Nucleus accumbens (tissue), 56 donors: Measurements from ENCODE around the gene NTN5.
A peak's percentile ranks its signal among the peaks of the same experiment; 100 is the strongest.

ENCODE experiments used
- DNase-seq, 56 donors: peaks; one replicate each; lab custom pipeline; 2025; lab: John Stamatoyannopoulos, UW

NTN5 gene

DNA sequence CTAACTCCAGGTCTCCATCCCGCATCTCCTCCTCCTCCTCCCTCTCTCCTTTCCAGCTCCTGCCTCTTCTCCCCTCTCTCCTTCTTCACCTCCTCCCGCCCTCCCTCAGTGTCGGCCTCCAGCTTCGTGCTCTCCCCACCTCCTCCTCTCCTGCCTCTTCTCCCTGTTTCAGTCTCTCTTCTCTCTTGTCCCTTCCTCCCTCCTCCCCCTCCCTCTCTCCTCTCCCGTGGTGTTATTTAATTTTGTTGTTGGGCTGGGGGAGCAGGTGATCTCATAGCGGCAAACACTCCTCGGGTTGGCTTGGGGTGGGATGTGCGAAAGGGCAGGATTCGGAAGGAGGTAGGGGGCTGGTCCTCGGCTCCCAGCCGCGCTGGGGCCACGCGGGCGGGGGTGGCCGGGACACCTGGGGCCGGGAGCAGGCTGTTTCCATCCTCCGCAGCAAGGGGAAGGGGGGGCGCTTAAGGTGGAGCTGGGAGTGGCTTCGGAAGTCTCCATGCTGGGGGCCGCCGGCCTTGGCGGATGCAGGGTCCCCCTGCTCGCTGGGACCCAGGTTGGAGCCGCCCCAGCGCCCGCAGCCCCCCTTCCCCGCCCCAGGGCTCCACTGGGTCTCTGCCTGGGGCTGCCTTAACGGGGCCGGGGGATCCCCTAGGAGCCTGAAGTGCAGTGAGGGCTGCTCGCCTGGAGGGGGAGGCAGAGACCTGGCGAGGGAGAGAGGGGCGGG, 26.7 kb downstream of the NTN5 start, which contains the start of gene CA11:
Gene CA11, minus strand, starts transcription at position 187 of the 721 bp plus-strand sequence. CDS start 555 bp downstream, outside the sequence.
- DNase-seq: peak in 54 of 56 donors; percentile 62 to 93 (median 87)

DNA sequence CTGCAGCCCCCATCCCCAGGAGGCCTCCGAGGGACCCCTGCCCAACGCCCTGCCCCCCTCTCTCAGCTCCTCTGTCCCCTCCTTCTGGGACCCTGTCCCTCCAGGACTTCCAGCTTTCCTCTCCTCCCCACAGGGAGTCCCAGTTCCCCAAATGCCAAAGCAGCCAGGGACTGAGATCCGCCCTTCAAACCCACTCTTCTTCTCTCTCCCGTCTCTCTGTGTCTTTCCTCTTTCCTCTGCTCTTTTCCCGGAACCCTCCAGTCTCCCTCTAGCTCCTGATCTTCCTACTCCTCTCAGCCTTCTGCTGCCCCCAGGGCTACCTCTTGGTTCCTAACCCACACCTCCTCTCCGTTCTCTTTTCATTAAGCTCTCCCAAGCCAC, 27.2 kb downstream of the NTN5 start:
- DNase-seq: peak in 6 of 56 donors; percentile 39 to 67 (median 46)

DNA sequence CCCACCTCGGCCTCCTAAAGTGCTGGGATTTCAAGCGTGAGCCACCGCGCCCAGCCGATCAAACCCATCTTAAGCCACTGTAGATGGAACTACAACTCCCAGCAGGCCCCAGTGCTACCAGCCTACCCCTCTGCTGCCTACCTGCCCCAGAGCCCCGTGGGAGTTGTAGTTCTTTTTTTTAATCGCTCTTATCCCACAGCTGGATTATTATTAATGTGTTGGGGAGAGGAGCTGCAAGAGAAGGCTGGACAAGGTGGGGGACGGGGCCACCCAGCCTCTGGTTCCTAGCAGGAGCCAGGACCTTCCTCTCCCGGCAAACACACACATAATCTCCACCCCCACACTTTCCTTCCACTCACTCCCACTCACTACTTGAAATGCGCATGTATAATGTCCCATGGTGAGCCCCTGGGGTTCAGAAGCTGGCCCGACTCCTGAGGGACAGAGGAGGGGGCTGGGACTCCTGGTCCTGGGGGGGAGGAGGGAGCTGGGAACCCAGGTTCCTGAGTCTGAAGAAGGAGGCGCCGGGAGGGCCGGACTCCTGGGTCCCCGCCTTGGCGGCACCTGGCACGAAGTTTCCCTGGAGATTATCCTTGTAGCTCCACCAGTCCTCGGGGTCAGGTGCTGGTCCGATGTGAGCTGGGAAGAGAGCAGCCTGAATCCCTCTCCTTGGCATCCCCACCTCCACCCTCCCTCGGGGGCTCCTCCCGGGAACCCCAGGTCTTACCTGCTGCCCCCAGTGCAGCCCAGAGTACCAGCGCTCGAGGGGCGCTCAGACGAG, 27.8 kb downstream of the NTN5 start:
- DNase-seq: peak in 55 of 56 donors; percentile 26 to 90 (median 72)

DNA sequence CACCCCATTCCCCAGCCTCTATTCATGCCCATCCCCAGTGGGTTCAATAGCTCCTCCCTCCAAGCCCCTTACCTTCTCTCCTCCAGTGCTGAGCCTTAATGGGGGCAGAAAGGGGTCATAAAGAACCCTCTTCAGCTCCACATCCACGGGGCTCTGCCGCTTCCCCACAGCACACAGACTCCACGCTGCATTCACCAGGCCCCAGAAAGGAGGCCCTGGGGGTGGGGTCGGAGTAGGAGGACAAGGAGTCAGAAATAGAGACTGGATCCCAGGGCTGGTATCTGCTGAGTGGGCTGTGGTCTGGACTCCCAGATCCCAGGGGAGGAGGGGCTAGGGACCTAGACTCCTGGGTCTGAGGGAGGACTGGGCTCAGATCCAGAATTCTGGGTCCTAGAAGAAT, 28.5 kb downstream of the NTN5 start:
- DNase-seq: peak in 3 of 56 donors; percentile 22 to 52 (median 43)

- no peak for DNase-seq
Measured at GRCh38 chr19:48642862-48643261, 30.0 kb downstream of the NTN5 start.

DNA sequence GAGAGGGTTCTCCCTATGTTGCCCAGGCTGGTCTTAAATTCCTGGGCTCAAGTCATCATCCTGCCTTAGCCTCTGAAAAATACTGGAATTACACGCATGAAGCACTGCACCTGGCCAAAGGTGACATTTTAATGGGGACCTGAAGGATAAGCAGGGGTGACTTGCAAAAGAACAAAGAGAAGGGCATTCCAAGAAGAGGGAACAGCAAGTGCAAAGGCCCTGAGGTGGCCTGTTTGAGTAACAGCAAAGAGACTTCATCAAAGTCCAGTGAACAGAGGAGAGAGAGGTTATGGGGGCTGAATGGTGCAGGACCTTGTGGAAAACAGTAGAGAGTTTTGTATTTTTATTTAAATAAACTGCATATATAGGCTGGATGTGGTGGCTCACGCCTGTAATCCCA, 31.0 kb downstream of the NTN5 start:
- no peak for DNase-seq

DNA sequence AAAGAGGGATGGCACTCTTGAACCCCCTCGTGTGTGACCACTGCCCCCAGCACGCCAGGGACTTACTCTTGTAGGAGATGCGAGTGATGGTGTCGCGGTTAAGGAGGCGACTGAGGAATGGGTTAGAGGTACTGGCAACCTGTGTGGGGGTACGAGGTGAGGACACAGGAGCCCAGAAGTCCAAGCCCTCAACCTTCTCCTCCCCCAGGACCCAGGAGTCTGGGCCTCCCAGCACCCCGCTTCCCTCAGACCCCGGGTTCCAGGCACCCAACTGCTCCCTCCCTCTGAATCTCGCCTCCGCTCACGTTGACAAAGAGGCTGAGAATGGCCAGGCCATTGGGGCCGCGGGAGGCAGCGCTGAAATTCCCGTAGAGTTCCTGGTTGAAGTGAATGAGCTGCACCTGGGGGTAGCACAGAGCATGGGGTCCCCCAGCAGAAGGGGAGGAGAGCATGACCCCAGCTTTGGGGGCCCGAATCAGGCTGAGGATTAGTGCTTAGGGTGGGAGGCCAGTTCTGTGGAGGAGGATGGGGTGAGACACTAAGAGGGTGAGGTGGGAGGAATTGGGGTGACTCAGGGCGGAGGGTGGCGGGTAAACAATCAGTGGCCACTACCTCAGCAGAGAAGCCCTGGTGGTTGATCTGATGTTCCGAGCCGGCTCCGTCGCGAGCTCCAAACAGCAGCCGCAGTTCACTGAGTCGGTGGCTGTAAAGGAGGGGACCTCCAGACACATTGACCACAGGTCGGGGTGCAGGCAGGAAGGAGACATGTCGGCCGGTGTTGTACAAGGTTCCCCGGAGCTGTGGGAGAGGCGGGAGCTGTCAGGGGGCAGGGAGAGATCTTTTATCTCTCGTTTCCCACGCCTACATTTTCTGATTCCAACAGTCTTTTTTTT, 33.1 kb downstream of the NTN5 start:
- DNase-seq: no peak

DNA sequence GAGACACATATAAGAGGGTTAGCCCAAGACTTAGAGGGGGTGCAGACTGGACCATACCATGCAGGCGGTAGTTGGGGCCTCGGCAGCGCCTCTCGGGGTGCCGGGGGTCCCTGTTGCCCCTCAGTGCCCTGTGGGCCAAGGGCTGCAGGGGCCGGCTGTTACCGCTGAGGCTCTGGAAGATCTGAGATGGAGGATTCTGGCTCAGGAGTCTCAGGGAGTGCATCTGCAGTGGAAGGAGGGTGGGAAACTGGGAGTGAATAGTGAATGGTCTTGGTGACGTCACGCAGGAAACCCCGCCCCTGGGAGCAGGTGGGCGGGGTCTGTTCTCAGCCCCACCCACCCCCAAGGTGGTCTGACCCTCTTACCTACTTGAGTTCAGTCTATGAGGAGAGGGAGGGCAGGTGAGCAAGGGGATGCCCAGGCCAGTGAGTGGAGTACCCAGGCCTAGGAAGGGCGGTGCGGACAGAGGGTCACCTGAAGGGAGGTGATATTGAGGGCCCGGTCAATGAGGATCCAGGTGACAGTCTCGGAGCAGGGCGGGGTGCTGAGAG, 33.9 kb downstream of the NTN5 start:
- peak in 4 of 56 donors; percentile 20 to 39 (median 32) for DNase-seq

DNA sequence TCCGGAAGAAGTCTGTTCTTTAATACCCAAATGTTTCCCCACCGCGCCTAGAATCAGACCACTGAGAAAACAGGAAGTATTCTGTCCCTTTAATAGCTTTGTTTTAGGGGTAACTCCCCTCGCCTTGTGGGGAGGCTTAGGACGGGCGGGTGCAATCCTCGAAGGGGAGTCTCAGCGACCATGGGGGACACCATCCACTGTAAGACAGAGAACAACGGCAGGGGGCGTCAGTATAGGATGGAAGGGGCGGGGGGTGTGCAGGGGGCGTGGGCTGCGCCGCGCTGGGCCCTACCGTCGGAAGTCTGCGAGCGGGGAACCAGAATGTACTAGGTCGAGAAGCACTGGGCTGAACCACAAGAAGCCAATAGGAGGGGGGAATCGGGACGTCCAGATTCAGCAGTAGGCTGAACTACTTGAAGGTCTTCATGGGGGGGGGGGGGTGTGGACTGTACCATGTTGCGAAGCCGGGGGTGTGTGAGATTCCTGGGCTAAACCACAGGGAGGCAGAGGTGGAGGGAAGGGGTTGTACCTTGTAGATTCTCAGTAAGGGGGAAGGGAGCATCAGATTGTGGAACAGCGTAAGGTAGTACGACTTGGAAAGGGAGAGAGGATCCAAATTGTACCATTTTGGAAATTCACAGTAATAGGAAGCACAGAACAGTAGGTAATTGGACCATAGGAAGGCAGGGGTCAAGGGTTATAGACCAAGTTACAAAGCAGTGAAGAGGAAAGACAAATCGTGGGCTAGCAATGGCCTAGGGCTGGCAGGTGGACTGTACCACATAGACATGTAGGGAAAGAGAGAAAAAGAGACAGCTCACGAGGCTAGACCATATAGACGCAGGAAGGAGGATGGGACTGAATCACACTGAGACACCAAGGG, 34.6 kb downstream of the NTN5 start:
- DNase-seq: peak; percentile 46 to 96 (median 85)

DNA sequence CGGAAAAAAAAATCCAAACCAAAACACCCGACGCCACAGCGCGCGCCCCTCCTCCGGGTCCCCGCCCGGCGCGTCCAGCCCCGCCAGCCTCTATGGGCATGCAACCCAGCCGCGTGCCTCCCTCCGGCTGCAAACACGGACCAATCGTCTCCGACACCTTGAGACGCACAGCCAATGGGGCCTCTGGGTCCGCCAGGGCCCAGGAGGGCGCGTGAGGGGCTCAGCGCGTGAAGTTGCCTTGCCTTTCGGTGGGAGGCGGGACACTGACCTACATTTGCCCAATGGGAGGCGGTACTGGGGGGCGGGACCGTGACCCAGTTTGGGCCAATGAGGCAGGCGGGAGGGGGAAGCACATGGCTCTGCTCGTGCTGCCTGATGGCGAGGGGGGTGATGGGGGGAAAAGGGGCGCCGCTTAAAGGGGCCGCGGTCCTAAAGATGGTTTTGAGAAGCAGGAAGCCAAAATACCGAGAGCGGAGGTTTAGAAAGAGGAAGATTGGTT, 35.3 kb downstream of the NTN5 start:
- peak; percentile 91 to 100 (median 99) for DNase-seq

DNA sequence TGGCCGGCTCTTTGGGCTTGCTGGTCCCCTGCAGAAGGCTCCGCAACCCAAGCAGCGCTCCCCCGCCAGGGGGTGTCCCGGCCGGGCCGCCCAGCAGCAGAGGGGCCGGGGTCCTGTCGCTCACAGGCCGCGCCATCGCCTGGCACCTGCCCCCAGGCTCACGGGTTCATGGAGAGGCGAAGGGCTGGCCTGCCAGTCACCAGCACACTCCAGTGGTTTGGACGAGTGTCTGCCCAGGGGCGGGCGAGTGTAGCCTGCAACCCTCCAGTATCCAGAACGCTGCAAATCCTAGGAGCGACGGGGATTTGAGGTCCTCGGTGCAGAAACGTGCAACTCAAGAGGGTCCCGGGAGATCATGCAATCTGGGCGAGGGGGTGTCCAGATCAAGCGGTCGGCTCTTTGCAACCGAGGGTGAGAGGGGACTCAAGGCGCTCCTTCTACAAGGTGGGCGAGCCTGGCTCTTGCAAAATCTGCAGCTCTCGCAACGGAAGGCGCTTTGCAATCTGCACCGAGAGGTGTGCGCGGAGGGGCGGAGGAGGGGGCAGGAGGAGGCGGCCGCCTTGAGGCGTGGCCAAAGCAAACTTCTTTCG, 35.9 kb downstream of the NTN5 start, which contains the start of gene DBP:
Gene DBP, minus strand, starts transcription at position 521 of the 590 bp plus-strand sequence. Its CDS starts 385 bp downstream, at position 136.
- peak in 21 of 56 donors; percentile 45 to 80 (median 67) for DNase-seq

DNA sequence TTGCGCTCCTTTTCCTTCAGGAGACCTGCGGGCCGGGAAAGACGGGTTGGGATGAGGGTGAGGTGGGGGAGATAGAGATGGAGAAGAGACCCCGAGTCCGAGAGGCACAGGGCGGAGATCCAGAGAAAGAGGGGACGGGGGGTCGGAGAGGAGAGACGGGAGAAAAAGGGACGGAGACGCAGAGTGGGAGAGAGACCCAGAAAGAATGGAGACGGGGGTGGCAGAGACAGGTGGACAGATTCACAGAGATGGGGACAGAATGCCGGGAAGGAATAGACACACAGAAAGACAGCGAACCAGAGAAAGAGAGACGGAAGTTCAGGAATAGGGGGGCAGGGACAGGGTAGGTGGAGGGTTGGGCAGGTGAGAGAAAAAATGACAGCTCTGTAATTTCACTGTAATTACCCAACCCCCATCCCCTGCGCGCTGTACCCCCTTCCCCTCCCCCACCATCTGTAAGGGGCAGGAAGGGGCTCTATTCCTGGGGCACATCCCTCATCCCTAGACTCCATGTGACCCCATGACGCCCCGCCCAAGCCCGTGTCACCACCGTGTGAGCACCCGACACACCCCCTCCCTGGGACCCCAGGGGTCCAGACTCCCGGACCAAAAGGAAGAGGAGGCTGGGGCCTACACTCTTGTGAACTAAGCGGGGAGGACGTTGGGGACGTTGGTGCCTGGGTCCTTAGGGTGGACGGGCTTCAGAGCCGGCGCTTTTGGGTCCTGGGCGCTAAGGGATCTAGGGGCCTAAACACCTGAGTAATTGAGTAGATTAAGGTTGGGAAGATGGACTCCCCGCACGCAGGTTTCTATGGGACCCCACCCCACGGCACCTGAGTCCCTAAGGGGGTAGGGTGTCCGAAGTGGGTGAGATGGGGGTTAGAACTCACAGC, 36.6 kb downstream of the NTN5 start:
- DNase-seq: peak in 37 of 56 donors; percentile 17 to 70 (median 47)

DNA sequence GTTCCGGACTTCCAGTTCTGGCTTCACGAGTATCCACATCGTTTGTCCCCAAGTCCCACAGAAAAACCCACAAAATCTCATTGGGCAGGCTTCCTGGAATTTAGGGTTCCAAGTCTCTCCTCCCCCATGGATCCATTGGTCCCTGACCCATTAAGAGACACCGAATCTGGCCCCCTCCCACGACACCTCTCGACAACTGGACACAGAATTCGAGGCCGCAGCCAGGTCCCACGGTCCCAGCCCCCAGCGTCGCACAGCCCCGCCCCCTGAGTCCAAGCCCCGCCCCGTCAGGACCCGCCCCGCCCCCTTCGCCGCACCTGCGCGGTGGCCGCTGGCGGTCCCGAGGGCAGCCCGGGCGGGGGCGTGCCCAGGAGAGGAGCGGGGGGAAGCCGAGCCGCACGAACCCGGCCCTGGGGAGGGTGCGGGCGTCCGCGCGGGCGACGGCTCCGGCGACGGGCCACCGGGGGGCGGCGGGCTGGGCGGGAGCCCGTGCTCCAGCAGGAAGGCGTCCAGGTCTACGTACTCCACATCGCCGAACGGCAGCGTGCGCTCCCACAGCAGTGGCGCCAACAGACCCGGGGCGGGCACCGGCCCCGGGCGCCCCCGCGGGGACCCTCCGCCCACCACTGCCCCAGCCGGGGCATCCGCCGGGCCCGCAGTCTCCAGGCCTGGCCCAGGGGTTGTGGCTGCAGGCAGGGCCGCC, 37.4 kb downstream of the NTN5 start:
- peak in 47 of 56 donors; percentile 9 to 81 (median 49) for DNase-seq

- DNase-seq: peak; percentile 54 to 97 (median 89)
Measured at GRCh38 chr19:48634424-48635262, 38.2 kb downstream of the NTN5 start.

DNA sequence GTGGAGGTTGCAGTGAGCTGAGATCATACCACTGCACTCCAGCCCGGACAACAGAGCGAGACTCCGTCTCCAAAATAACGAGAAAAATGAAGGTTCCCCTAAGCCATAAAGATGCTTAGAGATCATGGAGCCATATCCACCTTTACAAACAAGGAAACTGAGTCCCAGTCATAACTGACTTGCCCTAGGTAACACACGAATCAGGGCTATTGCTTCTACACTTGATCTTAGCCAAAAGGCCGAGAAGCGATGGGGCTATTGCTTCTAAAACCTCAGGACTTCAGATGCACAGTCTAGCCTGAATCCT, 38.8 kb downstream of the NTN5 start:
- no peak for DNase-seq
